ENCODE data around the gene PTER. TPM values are rescaled to one million over a fixed set of nuclear protein-coding genes. Genes with fewer than 3 reads are reported as not detected.
A peak's percentile ranks its signal among the peaks of the same experiment; 100 is the strongest.

The PTER gene
- total and polyA plus RNA-seq, 2 experiments from 2014 or later = 3.3 to 5.3 TPM

GRCh38 chr10:16417341-16417740 is 19.5 kb upstream of the PTER start:
- TF ChIP-seq CTCF (IDR thresholded peaks at IDR 0.05; ENCODE audit: low read depth, low read length) = no peak
- H3K9me3 ChIP-seq (ENCODE audit: low read depth) = no peaks in the 10 kb centered on the region
- H3K4me1 ChIP-seq (ENCODE audit: low read depth) = peaks cover 4% of the 10 kb centered on the region
- H3K27me3 ChIP-seq = no peaks in the 10 kb centered on the region
- H3K27ac ChIP-seq = no peak overlapping the region
- H3K36me3 ChIP-seq = no peaks in the 10 kb centered on the region
- no peak overlapping the region for H3K4me3 ChIP-seq
- no peak for DNase-seq (ENCODE audit: low read depth in 1 of 2, low spot score in 1 of 2)

- Histone ChIP-seq H3K27ac (no peak overlapping the region), H3K4me3 (no peak overlapping the region), H3K4me1 (ENCODE audit: low read depth) (no peaks in the 10 kb centered on the region), H3K9me3 (ENCODE audit: low read depth) (no peaks in the 10 kb centered on the region), H3K27me3 (no peaks in the 10 kb centered on the region), H3K36me3 (no peaks in the 10 kb centered on the region)
- TF ChIP-seq CTCF (IDR thresholded peaks at IDR 0.05; ENCODE audit: low read depth, low read length) = no peak
- no peak for DNase-seq (ENCODE audit: low read depth in 1 of 2, low spot score in 1 of 2)
Observed at GRCh38 chr10:16423599-16423998, 13.2 kb upstream of the PTER start.

GRCh38 chr10:16425449-16425848 is 11.4 kb upstream of the PTER start:
- H3K36me3 ChIP-seq = no peaks in the 10 kb centered on the region
- no peak for TF ChIP-seq CTCF (IDR thresholded peaks at IDR 0.05; ENCODE audit: low read depth, low read length)
- H3K4me3 ChIP-seq = no peak overlapping the region
- DNase-seq (ENCODE audit: low read depth in 1 of 2, low spot score in 1 of 2) = no peak
- no peaks in the 10 kb centered on the region for H3K4me1 ChIP-seq (ENCODE audit: low read depth)
- H3K9me3 ChIP-seq (ENCODE audit: low read depth) = no peaks in the 10 kb centered on the region
- H3K27me3 ChIP-seq = no peaks in the 10 kb centered on the region
- H3K27ac ChIP-seq = no peak overlapping the region

- no peaks in the 10 kb centered on the region for H3K9me3 ChIP-seq (ENCODE audit: low read depth)
- TF ChIP-seq CTCF (IDR thresholded peaks at IDR 0.05; ENCODE audit: low read depth, low read length) = no peak
Observed at GRCh38 chr10:16429539-16429938, 7.3 kb upstream of the PTER start.

GRCh38 chr10:16436367-16436757 is 448 bp upstream of the PTER start:
- Histone ChIP-seq H3K27me3 (no peaks in the 10 kb centered on the region), H3K36me3 (no peaks in the 10 kb centered on the region), H3K27ac (no peak overlapping the region), H3K4me1 (ENCODE audit: low read depth) (peaks cover 3% of the 10 kb centered on the region), H3K4me3 (peak overlapping the region; percentile 31), H3K9me3 (ENCODE audit: low read depth) (no peaks in the 10 kb centered on the region)
- peak in 1 of 2 donors; percentile 21 for DNase-seq (ENCODE audit: low read depth in 1 of 2, low spot score in 1 of 2)
- no peak for TF ChIP-seq CTCF (IDR thresholded peaks at IDR 0.05; ENCODE audit: low read depth, low read length)

More at GRCh38 chr10:16429539-16429938, 7.3 kb upstream of the PTER start:
- H3K27me3 ChIP-seq = no peaks in the 10 kb centered on the region
- H3K4me3 ChIP-seq = no peak overlapping the region
- DNase-seq (ENCODE audit: low read depth in 1 of 2, low spot score in 1 of 2) = no peak
- H3K27ac ChIP-seq = no peak overlapping the region
- H3K4me1 ChIP-seq (ENCODE audit: low read depth) = no peaks in the 10 kb centered on the region
- H3K36me3 ChIP-seq = no peaks in the 10 kb centered on the region

GRCh38 chr10:16437540-16437894 is 707 bp downstream of the PTER start:
- peak in 1 of 2 donors; percentile 2 for DNase-seq (ENCODE audit: low read depth in 1 of 2, low spot score in 1 of 2)
- Histone ChIP-seq H3K36me3 (no peaks in the 10 kb centered on the region), H3K9me3 (ENCODE audit: low read depth) (no peaks in the 10 kb centered on the region), H3K4me1 (ENCODE audit: low read depth) (peaks cover 3% of the 10 kb centered on the region), H3K27ac (no peak overlapping the region), H3K4me3 (peak overlapping the region; percentile 31), H3K27me3 (no peaks in the 10 kb centered on the region)
- no peak for TF ChIP-seq CTCF (IDR thresholded peaks at IDR 0.05; ENCODE audit: low read depth, low read length)
